ENCODE data around the gene USP31.

- TF ChIP-seq CTCF (conservative IDR thresholded peaks at IDR 0.05; ENCODE audit: low read depth, low read length) = no peak
- TF ChIP-seq EZH2 (IDR thresholded peaks at IDR 0.05; ENCODE audit: low read length, unreplicated experiment) = no peak
Measured at GRCh38 chr16:23149993-23150364, 727 bp upstream of the USP31 start.
